SK-N-SH (cell line): ENCODE data around the gene TBPL1. TPM values are rescaled to one million over a fixed set of nuclear protein-coding genes. Genes with fewer than 3 reads are reported as not detected.

Experiments
- CTCF ChIA-PET: fragments of 300-600, 350-600 bp; formaldehyde crosslinking; extraction: SDS; loops from one replicate; lab custom pipeline; 2021; lab: Yijun Ruan, JAX
- POLR2A ChIA-PET: fragments of 350-600 bp; sonication (Branson Sonifier 250); formaldehyde crosslinking; extraction: SDS; loops from one replicate; lab custom pipeline; 2020; ENCODE audit warnings: antibody characterized with exemption, inconsistent platforms; lab: Yijun Ruan, JAX
- DNase-seq: peaks from one replicate; pipeline ENCODE4 v3.0.0; 2012
- H2AFZ ChIP-seq: fragments of 200-600 bp; sonication (generic); 2 replicates; pipeline ENCODE4 v1.8.1; 2016; ENCODE audit warnings: antibody characterized with exemption, mild to moderate bottlenecking, low read depth
- H3F3A ChIP-seq: fragments of 200-600 bp; sonication (generic); replicated peaks from 2 replicates; pipeline ENCODE3; 2016; ENCODE audit warnings: antibody characterized with exemption, mild to moderate bottlenecking; ENCODE audit not compliant: insufficient read depth
- H3K27ac ChIP-seq, 2 experiments: fragments of 200-500 bp in 1 of 2; fragments of 200-600 bp in 1 of 2; sonication (Bioruptor generic) in 1 of 2; sonication (generic), shearing (Covaris generic) in 1 of 2; 2 replicates each; pipeline versions ENCODE4 v1.5.1 to v1.6.1; 2014 to 2016; ENCODE audit warnings: low read depth in 2 of 2, inconsistent platforms in 1 of 2, low read length in 1 of 2, mild to moderate bottlenecking in 1 of 2, mixed read lengths in 1 of 2
- H3K27me3 ChIP-seq: fragments of 200-600 bp; sonication (generic), shearing (Covaris generic); 2 replicates; pipeline ENCODE4 v1.6.1; 2016; ENCODE audit warnings: mixed run types; ENCODE audit not compliant: insufficient read depth
- H3K36me3 ChIP-seq, 2 experiments: fragments of 200-500 bp in 1 of 2; fragments of 200-600 bp in 1 of 2; sonication (Bioruptor generic) in 1 of 2; sonication (generic) in 1 of 2; replicated peaks in 1 of 2; 2 replicates each; pipeline versions ENCODE3 to v1.5.1; 2014 to 2016; ENCODE audit warnings: low read length in 1 of 2, mild to moderate bottlenecking in 1 of 2; ENCODE audit not compliant: insufficient read depth in 2 of 2, control insufficient read depth in 1 of 2
- H3K4me1 ChIP-seq, 2 experiments: fragments of 200-500 bp in 1 of 2; fragments of 200-600 bp in 1 of 2; sonication (Bioruptor generic) in 1 of 2; sonication (generic), shearing (Covaris generic) in 1 of 2; 2 replicates each; pipeline versions ENCODE4 v1.5.1 to v1.6.1; 2014 to 2016; ENCODE audit warnings: low read depth in 1 of 2, low read length in 1 of 2, mixed run types in 1 of 2; ENCODE audit not compliant: insufficient read depth in 2 of 2, control insufficient read depth in 1 of 2
- H3K4me2 ChIP-seq: fragments of 200-600 bp; sonication (generic), shearing (Covaris generic); 2 replicates; pipeline ENCODE4 v1.6.1; 2017; ENCODE audit warnings: mixed run types
- H3K4me3 ChIP-seq, 2 experiments: fragments of 200-500 bp in 1 of 2; fragments of 200-600 bp in 1 of 2; sonication (Bioruptor generic) in 1 of 2; sonication (generic), shearing (Covaris generic) in 1 of 2; 2 replicates each; pipeline versions ENCODE4 v1.5.1 to v1.8.1; 2014 to 2016; ENCODE audit warnings: low read depth in 2 of 2, inconsistent platforms in 1 of 2, low read length in 1 of 2, mild to moderate bottlenecking in 1 of 2, mixed read lengths in 1 of 2, moderate library complexity in 1 of 2
- H3K79me2 ChIP-seq: fragments of 200-600 bp; sonication (generic); 2 replicates; pipeline ENCODE4 v1.8.1; 2017; ENCODE audit warnings: mild to moderate bottlenecking; ENCODE audit not compliant: insufficient read depth
- H3K9ac ChIP-seq: fragments of 200-600 bp; sonication (generic); 2 replicates; pipeline ENCODE4 v1.6.1; 2017; ENCODE audit warnings: mixed run types
- H3K9me2 ChIP-seq: fragments of 200-600 bp; sonication (generic); 2 replicates; pipeline ENCODE4 v1.6.1; 2017; ENCODE audit warnings: mixed run types
- H3K9me3 ChIP-seq: fragments of 200-600 bp; sonication (generic); 2 replicates; pipeline ENCODE4 v1.6.1; 2017; ENCODE audit warnings: mixed run types, mild to moderate bottlenecking, moderate library complexity
- H4K20me1 ChIP-seq: fragments of 200-600 bp; sonication (generic); 2 replicates; pipeline ENCODE4 v1.6.1; 2017; ENCODE audit warnings: mild to moderate bottlenecking, mixed run types; ENCODE audit not compliant: insufficient read depth
- FOSL2 ChIP-seq: IDR thresholded peaks from 2 replicates; pipeline ENCODE4 v1.4.0; 2012; ENCODE audit warnings: low read depth, mild to moderate bottlenecking, moderate library complexity, borderline replicate concordance
- FOXJ3 ChIP-seq: sonication (generic); formaldehyde crosslinking; IDR thresholded peaks from 2 replicates; pipeline ENCODE4 v1.5.1; 2020; ENCODE audit warnings: mild to moderate bottlenecking, missing genetic modification reagents
- FOXM1 ChIP-seq: IDR thresholded peaks from 2 replicates; pipeline ENCODE4 v1.4.0; 2012; ENCODE audit warnings: low read depth, mild to moderate bottlenecking
- MXI1 ChIP-seq: IDR thresholded peaks from 2 replicates; pipeline ENCODE4 v1.6.1; 2012; ENCODE audit warnings: mild to moderate bottlenecking, low read depth, low read length, improper control_type of control experiment
- POLR2AphosphoS5 ChIP-seq: IDR thresholded peaks from 2 replicates; pipeline ENCODE4 v1.6.1; 2012; ENCODE audit warnings: low read depth, low read length
- RAD21 ChIP-seq: IDR thresholded peaks from 2 replicates; pipeline ENCODE4 v1.6.1; 2012; ENCODE audit warnings: mild to moderate bottlenecking, low read length
- RXRA ChIP-seq: IDR thresholded peaks from 2 replicates; pipeline ENCODE4 v1.4.0; 2012; ENCODE audit warnings: low read depth, mild to moderate bottlenecking, borderline replicate concordance
- SIN3A ChIP-seq: IDR thresholded peaks from 2 replicates; pipeline ENCODE4 v1.6.1; 2012; ENCODE audit warnings: low read depth, mild to moderate bottlenecking, low read length, moderate library complexity, borderline replicate concordance
- SMC3 ChIP-seq: IDR thresholded peaks from 2 replicates; pipeline ENCODE4 v1.6.1; 2012; ENCODE audit warnings: low read depth, low read length, improper control_type of control experiment
- TAF1 ChIP-seq: IDR thresholded peaks from 2 replicates; pipeline ENCODE4 v1.6.1; 2012; ENCODE audit warnings: low read depth, mild to moderate bottlenecking, low read length, moderate library complexity, borderline replicate concordance
- TEAD4 ChIP-seq: IDR thresholded peaks from 2 replicates; pipeline ENCODE4 v1.4.0; 2012; ENCODE audit warnings: mild to moderate bottlenecking, borderline replicate concordance; ENCODE audit not compliant: insufficient read depth
- YY1 ChIP-seq: IDR thresholded peaks from 2 replicates; pipeline ENCODE4 v1.4.0; 2012; ENCODE audit warnings: low read depth, mild to moderate bottlenecking
- WGBS: methylation state at CpG from one replicate; pipeline ENCODE4 v1.1.6; 2017; ENCODE audit warnings: low lambda C conversion rate; 5-methylcytosine and 5-hydroxymethylcytosine counted together
- polyA plus RNA-seq, 3 experiments: library from polyadenylated mRNA; depleted of rRNA; stranded (reverse); fragments of >200 nt; gene quantifications; 2 replicates each; pipeline ENCODE4 v1.2.3, GENCODE V29; 2012
- TF ChIP-seq, protein P1 (sequence below): IDR thresholded peaks from 2 replicates; pipeline ENCODE4 v1.4.0; 2012; ENCODE audit warnings: low read depth
- TF ChIP-seq, protein P2 (sequence below): IDR thresholded peaks from 2 replicates; pipeline ENCODE4; 2012
- TF ChIP-seq, protein P3 (sequence below): fragments of 150-350 bp; IDR thresholded peaks from 2 replicates; pipeline ENCODE4 v1.6.1; 2017; ENCODE audit warnings: antibody characterized with exemption, low read length, low read depth, borderline replicate concordance
- TF ChIP-seq, protein P4 (sequence below): fragments of 200-600 bp; sonication (generic); IDR thresholded peaks from 2 replicates; pipeline ENCODE4 v1.6.1; 2017; ENCODE audit warnings: antibody characterized with exemption, mild to moderate bottlenecking, moderate library complexity
- TF ChIP-seq, protein P5 (sequence below): fragments of 150-350 bp; IDR thresholded peaks from 2 replicates; pipeline ENCODE4 v1.6.1; 2016; ENCODE audit warnings: mild to moderate bottlenecking, low read depth, low read length

TBPL1 gene
- polyA plus RNA-seq, 1 of the 3 experiments (the other 2 are of a cell fraction): 16.3 TPM

DNA sequence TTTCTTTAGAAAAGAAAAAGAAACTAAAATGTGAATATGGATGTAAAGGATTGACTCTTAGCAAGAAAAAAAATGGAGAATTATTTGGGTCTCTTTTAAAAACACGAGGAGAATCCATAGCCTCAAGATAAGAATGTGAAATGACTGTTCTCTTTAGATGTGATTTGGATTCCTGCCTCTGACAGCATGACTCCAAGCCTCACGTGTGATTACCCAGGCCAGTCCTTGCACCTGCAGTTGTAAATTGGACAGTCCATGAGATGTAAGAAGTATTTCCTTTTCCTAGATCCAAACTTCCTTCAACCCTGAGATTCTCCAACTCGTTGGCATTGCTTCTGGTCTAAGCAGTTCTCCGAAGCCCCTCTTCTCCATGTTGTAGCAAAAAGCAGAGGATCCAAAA is 67.5 kb downstream of the TBPL1 start:
- no peaks in the 10 kb centered on the region for H3K9me2 ChIP-seq
- H3K9ac ChIP-seq: no peak overlapping the region
- H3K4me1 ChIP-seq: no peaks in the 10 kb centered on the region
- no peaks in the 10 kb centered on the region for H3K27me3 ChIP-seq
- ChIA-PET POLR2A (no interaction called here), CTCF (no interaction called here)
- no peak overlapping the region for H3K27ac ChIP-seq
- no peak overlapping the region for H2AFZ ChIP-seq
- no peaks in the 10 kb centered on the region for H4K20me1 ChIP-seq
- H3K4me2 ChIP-seq: no peak overlapping the region
- no peaks in the 10 kb centered on the region for H3K9me3 ChIP-seq
- no peak overlapping the region for H3K4me3 ChIP-seq
- WGBS: 38% methylated on average over 4 of the region's 4 CpGs
- DNase-seq: no peak
- no peaks in the 10 kb centered on the region for H3F3A ChIP-seq
- H3K36me3 ChIP-seq: no peaks in the 10 kb centered on the region
- H3K79me2 ChIP-seq: no peaks in the 10 kb centered on the region
- TF ChIP-seq SIN3A (no peak), YY1 (no peak), FOXJ3 (CRISPR knock-in tag) (no peak), SMC3 (no peak), TAF1 (no peak), TEAD4 (no peak), FOXM1 (no peak), POLR2AphosphoS5 (no peak), RXRA (no peak), RAD21 (no peak), FOSL2 (no peak), MXI1 (no peak)
- TF ChIP-seq, protein P1, sequence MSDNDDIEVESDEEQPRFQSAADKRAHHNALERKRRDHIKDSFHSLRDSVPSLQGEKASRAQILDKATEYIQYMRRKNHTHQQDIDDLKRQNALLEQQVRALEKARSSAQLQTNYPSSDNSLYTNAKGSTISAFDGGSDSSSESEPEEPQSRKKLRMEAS: no peak
- TF ChIP-seq, protein P2, sequence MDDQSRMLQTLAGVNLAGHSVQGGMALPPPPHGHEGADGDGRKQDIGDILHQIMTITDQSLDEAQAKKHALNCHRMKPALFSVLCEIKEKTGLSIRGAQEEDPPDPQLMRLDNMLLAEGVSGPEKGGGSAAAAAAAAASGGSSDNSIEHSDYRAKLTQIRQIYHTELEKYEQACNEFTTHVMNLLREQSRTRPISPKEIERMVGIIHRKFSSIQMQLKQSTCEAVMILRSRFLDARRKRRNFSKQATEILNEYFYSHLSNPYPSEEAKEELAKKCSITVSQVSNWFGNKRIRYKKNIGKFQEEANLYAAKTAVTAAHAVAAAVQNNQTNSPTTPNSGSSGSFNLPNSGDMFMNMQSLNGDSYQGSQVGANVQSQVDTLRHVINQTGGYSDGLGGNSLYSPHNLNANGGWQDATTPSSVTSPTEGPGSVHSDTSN: no peak
- TF ChIP-seq, protein P3, sequence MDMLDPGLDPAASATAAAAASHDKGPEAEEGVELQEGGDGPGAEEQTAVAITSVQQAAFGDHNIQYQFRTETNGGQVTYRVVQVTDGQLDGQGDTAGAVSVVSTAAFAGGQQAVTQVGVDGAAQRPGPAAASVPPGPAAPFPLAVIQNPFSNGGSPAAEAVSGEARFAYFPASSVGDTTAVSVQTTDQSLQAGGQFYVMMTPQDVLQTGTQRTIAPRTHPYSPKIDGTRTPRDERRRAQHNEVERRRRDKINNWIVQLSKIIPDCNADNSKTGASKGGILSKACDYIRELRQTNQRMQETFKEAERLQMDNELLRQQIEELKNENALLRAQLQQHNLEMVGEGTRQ: no peak
- TF ChIP-seq, protein P4, sequence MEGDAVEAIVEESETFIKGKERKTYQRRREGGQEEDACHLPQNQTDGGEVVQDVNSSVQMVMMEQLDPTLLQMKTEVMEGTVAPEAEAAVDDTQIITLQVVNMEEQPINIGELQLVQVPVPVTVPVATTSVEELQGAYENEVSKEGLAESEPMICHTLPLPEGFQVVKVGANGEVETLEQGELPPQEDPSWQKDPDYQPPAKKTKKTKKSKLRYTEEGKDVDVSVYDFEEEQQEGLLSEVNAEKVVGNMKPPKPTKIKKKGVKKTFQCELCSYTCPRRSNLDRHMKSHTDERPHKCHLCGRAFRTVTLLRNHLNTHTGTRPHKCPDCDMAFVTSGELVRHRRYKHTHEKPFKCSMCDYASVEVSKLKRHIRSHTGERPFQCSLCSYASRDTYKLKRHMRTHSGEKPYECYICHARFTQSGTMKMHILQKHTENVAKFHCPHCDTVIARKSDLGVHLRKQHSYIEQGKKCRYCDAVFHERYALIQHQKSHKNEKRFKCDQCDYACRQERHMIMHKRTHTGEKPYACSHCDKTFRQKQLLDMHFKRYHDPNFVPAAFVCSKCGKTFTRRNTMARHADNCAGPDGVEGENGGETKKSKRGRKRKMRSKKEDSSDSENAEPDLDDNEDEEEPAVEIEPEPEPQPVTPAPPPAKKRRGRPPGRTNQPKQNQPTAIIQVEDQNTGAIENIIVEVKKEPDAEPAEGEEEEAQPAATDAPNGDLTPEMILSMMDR: no peak
- TF ChIP-seq, protein P5, sequence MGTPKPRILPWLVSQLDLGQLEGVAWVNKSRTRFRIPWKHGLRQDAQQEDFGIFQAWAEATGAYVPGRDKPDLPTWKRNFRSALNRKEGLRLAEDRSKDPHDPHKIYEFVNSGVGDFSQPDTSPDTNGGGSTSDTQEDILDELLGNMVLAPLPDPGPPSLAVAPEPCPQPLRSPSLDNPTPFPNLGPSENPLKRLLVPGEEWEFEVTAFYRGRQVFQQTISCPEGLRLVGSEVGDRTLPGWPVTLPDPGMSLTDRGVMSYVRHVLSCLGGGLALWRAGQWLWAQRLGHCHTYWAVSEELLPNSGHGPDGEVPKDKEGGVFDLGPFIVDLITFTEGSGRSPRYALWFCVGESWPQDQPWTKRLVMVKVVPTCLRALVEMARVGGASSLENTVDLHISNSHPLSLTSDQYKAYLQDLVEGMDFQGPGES: no peak
